OCI-LY3 (cell line): ENCODE data around the gene PQBP1.
"Not testable (repeated sequence)": the region's sequence is repeated elsewhere in the genome, so short reads cannot be mapped to it uniquely, and the experiment has no call there.

Source experiments
- H2AFZ ChIP-seq: fragments of 200-600, 300-600 bp; shearing (Covaris generic); 2 replicates; pipeline ENCODE4 v1.6.0; 2014; ENCODE audit warnings: antibody characterized with exemption, low read depth, low read length
- H3K27ac ChIP-seq: fragments of 200-600, 300-600 bp; sonication (generic); 2 replicates; pipeline ENCODE4 v1.5.1; 2014; ENCODE audit warnings: mild to moderate bottlenecking, low read length, moderate library complexity, mixed read lengths
- H3K27me3 ChIP-seq: fragments of 200-600, 300-600 bp; sonication (generic); 2 replicates; pipeline ENCODE4 v1.6.1; 2014; ENCODE audit warnings: low read depth, low read length, mixed read lengths
- H3K36me3 ChIP-seq: fragments of 200-600, 300-600 bp; sonication (generic); replicated peaks from 2 replicates; pipeline ENCODE3; 2014; ENCODE audit warnings: low read depth, low read length, mixed read lengths
- H3K4me1 ChIP-seq: fragments of 300-600, 200-600 bp; sonication (generic); 2 replicates; pipeline ENCODE4 v1.6.1; 2014; ENCODE audit warnings: low read length, mixed read lengths
- H3K4me2 ChIP-seq: fragments of 200-600, 300-600 bp; sonication (generic); 2 replicates; pipeline ENCODE4 v1.6.1; 2014; ENCODE audit warnings: low read length, mixed read lengths
- H3K4me3 ChIP-seq: fragments of 300-600, 200-600 bp; sonication (generic); 2 replicates; pipeline ENCODE4 v1.5.1; 2014; ENCODE audit warnings: antibody characterized with exemption, mild to moderate bottlenecking, low read length, moderate library complexity
- H3K79me2 ChIP-seq: fragments of 300-600, 200-600 bp; shearing (Covaris generic); 2 replicates; pipeline ENCODE4 v1.6.1; 2014; ENCODE audit warnings: mild to moderate bottlenecking, low read length, mixed read lengths
- H3K9ac ChIP-seq: fragments of 300-600, 200-600 bp; shearing (Covaris generic); 2 replicates; pipeline ENCODE4 v1.6.0; 2014; ENCODE audit warnings: mild to moderate bottlenecking, low read length, moderate library complexity
- H3K9me3 ChIP-seq: fragments of 200-600, 300-600 bp; shearing (Covaris generic); 2 replicates; pipeline ENCODE4 v1.6.1; 2014; ENCODE audit warnings: low read length, mixed read lengths; ENCODE audit not compliant: insufficient read depth
- H4K20me1 ChIP-seq: fragments of 200-600, 300-600 bp; sonication (generic); 2 replicates; pipeline ENCODE4 v1.6.1; 2016; ENCODE audit warnings: low read length, mixed read lengths; ENCODE audit not compliant: insufficient read depth
- EZH2phosphoT487 ChIP-seq: fragments of 200-600 bp; shearing (Covaris generic); IDR thresholded peaks from 2 replicates; pipeline ENCODE4 v1.6.1; 2018; ENCODE audit warnings: antibody characterized with exemption, mixed run types, low read depth
- TF ChIP-seq, protein P1 (sequence below): fragments of 200-600, 300-600 bp; sonication (generic); IDR thresholded peaks from 2 replicates; pipeline ENCODE4 v1.5.1; 2014; ENCODE audit warnings: antibody characterized with exemption, low read length, low read depth

The PQBP1 gene

DNA sequence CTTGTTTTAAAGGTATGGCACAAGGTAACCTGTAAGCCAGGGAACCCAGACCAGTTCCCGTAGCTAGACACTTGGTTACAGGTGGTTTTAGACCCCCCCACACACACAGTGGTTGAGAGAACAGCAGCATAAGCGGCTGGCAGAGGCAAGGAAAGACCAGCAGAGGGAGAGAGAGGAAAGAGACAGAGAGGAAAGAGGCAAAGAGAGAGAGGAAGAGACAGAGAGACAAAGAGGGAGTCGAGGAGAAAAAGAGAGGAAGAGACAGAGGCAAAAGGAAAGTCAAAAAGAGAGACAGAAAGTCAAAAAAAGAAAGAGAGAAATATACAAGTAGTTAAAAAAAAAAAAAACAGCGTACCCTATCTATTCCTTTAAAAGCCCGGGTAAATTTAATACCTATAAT is 42.8 kb upstream of the PQBP1 start:
- Histone ChIP-seq H3K79me2 (no peaks in the 10 kb centered on the region), H3K4me1 (peaks cover 8% of the 10 kb centered on the region), H3K27me3 (no peaks in the 10 kb centered on the region), H3K27ac (no peak overlapping the region), H2AFZ (0 out of 2 replicates have a peak overlapping the region, but pooled peaks have one; percentile 39), H3K4me2 (peak overlapping the region; percentile 26), H3K9ac (no peak overlapping the region), H3K9me3 (no peaks in the 10 kb centered on the region), H3K4me3 (no peak overlapping the region; the same call in 1 of the 2 replicates), H3K36me3 (no peaks in the 10 kb centered on the region), H4K20me1 (no peaks in the 10 kb centered on the region)
- TF ChIP-seq, protein P1, sequence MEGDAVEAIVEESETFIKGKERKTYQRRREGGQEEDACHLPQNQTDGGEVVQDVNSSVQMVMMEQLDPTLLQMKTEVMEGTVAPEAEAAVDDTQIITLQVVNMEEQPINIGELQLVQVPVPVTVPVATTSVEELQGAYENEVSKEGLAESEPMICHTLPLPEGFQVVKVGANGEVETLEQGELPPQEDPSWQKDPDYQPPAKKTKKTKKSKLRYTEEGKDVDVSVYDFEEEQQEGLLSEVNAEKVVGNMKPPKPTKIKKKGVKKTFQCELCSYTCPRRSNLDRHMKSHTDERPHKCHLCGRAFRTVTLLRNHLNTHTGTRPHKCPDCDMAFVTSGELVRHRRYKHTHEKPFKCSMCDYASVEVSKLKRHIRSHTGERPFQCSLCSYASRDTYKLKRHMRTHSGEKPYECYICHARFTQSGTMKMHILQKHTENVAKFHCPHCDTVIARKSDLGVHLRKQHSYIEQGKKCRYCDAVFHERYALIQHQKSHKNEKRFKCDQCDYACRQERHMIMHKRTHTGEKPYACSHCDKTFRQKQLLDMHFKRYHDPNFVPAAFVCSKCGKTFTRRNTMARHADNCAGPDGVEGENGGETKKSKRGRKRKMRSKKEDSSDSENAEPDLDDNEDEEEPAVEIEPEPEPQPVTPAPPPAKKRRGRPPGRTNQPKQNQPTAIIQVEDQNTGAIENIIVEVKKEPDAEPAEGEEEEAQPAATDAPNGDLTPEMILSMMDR, result peak; percentile 33
- no peak for TF ChIP-seq EZH2phosphoT487

DNA sequence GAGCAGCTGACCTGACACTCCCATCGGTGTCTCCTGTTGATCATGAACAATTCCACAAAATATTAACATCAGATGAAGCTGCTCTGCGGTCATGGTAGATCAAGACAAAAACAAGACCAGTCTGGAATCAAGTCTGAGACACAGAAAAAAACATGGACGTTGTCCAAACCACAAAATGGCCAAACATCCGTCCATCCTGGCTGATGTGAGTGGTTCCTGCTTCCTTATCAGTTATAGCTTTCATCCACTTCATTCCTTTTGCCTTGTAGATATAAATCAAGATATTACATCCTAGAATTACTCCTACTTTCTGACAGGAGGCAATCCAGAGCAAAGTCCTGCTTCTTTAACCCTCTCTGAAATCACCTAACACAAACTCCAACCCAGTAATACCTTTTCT is 33.5 kb upstream of the PQBP1 start:
- no peaks in the 10 kb centered on the region for H4K20me1 ChIP-seq
- H2AFZ ChIP-seq, result no peak overlapping the region
- no peaks in the 10 kb centered on the region for H3K79me2 ChIP-seq
- H3K9ac ChIP-seq, result no peak overlapping the region
- no peak overlapping the region for H3K4me3 ChIP-seq
- no peaks in the 10 kb centered on the region for H3K4me1 ChIP-seq
- H3K27ac ChIP-seq, result no peak overlapping the region
- H3K36me3 ChIP-seq, result no peaks in the 10 kb centered on the region
- TF ChIP-seq, protein P1, result no peak
- no peak for TF ChIP-seq EZH2phosphoT487
- H3K27me3 ChIP-seq, result no peaks in the 10 kb centered on the region
- H3K9me3 ChIP-seq, result no peaks in the 10 kb centered on the region
- H3K4me2 ChIP-seq, result no peak overlapping the region

DNA sequence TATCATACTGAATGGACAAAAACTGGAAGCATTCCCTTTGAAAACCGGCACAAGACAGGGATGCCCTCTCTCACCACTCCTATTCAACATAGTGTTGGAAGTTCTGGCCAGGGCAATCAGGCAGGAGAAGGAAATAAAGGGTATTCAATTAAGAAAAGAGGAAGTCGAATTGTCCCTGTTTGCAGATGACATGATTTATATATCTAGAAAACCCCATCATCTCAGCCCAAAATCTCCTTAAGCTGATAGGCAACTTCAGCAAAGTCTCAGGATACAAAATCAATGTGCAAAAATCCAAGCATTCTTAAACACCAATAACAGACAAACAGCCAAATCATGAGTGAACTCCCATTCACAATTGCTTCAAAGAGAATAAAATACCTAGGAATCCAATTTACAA is 25.7 kb upstream of the PQBP1 start:
- H3K9me3 ChIP-seq, H3K9ac ChIP-seq, H2AFZ ChIP-seq, H3K36me3 ChIP-seq, H3K4me2 ChIP-seq, H3K4me3 ChIP-seq, H3K4me1 ChIP-seq, H3K27me3 ChIP-seq, H3K27ac ChIP-seq, H4K20me1 ChIP-seq, H3K79me2 ChIP-seq: not testable (repeated sequence)

DNA sequence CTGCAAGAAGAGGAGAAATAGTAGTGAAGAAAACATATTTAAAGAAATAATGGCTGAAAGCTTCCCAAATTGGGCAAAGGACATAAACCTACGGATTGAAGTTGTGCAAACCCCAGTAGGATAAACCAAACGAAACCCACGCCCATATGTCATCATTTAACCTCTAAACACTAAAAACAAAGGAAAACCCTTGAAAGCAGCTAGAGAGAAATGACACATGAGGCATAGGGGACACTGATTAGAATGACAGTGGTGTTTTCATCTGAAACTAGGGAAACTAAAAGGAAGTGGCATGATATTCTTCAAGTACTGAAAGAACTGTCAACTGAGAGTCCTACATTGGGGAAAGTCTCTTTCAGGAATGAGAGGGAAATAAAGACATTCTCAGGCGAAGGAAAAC is 20.8 kb upstream of the PQBP1 start:
- H3K27me3 ChIP-seq, H3K9me3 ChIP-seq, H2AFZ ChIP-seq, H3K36me3 ChIP-seq, H4K20me1 ChIP-seq, H3K4me1 ChIP-seq, H3K9ac ChIP-seq, H3K4me3 ChIP-seq, H3K79me2 ChIP-seq, H3K27ac ChIP-seq, H3K4me2 ChIP-seq: not testable (repeated sequence)

DNA sequence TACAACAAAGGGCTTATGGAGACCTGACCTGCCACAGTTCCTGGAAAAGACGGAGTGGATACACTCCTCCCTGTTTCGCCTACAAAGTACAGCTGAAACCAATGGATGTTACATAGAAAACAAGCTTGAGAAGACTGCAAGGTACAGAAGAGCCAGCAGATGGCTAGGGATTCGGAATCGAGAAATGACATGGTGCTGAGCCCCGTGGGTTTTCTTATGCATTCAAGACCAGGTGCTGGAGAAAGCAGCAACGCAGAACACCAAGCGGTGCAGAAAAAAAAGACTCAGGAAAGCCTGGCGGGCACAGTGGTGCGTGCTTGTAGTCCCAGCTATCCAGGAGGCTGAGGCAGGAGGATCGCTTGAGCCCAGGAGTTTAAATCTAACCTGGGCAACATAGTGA is 14.0 kb upstream of the PQBP1 start:
- no peaks in the 10 kb centered on the region for H3K79me2 ChIP-seq
- no peaks in the 10 kb centered on the region for H3K4me1 ChIP-seq
- no peak overlapping the region for H3K27ac ChIP-seq
- H4K20me1 ChIP-seq, result no peaks in the 10 kb centered on the region
- no peak overlapping the region for H2AFZ ChIP-seq
- no peaks in the 10 kb centered on the region for H3K9me3 ChIP-seq
- no peak overlapping the region for H3K9ac ChIP-seq
- H3K27me3 ChIP-seq, result no peaks in the 10 kb centered on the region; the same call in 1 of the 2 replicates
- TF ChIP-seq, protein P1, result no peak
- no peak for TF ChIP-seq EZH2phosphoT487
- no peak overlapping the region for H3K4me3 ChIP-seq
- H3K4me2 ChIP-seq, result no peak overlapping the region
- no peaks in the 10 kb centered on the region for H3K36me3 ChIP-seq

DNA sequence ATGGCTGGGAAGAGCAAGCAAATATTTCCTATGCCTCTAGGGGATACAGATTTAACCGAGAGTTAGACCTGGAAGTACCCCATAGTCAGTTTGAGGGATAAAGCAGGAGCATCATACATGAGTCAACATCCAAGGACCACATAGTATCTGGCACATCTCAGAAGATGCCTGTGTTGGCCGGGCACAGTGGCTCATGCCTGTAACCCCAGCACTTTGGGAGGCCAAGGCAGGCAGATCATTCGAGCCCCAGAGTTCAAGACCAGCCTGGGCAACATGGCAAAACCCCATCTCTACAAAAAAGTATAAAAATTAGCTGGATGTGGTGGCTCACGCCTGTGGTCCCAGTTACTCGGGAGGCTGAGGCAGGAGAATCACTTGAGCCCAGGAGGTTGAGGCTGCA is 11.1 kb upstream of the PQBP1 start:
- H3K4me1 ChIP-seq, H3K27me3 ChIP-seq, H3K27ac ChIP-seq, H4K20me1 ChIP-seq, H3K9me3 ChIP-seq, H3K36me3 ChIP-seq, H3K9ac ChIP-seq, H3K4me2 ChIP-seq, H3K4me3 ChIP-seq, H3K79me2 ChIP-seq, H2AFZ ChIP-seq: not testable (repeated sequence)
